ENCODE measurements around the gene SCN9A.
"Not testable (repeated sequence)": the region's sequence is repeated elsewhere in the genome, so short reads cannot be mapped to it uniquely, and the experiment has no call there.

Gene SCN9A

GRCh38 chr2:166360906-166361305 lies 14.8 kb downstream of the SCN9A start:
- H3K4me3 ChIP-seq (ENCODE audit: low read depth, low read length) = no peak overlapping the region
- CTCF ChIA-PET = interaction anchor here (0.6 to 3.0 kb wide), 28 partner anchors 10 to 1150 kb away, joined by 3 to 25 read pairs (median 4); partner anchors contain the start of gene SCN9A
- H3K4me1 ChIP-seq (ENCODE audit: control insufficient read depth, insufficient read depth, low read length) = peaks cover 5% of the 10 kb centered on the region
- POLR2A ChIA-PET = no interaction called here
- TF ChIP-seq ZNF398 (tag by site-specific recombination; IDR thresholded peaks at IDR 0.05) (no peak), GLI4 (tag by site-specific recombination; IDR thresholded peaks at IDR 0.05) (no peak), ZNF488 (tag by site-specific recombination; IDR thresholded peaks at IDR 0.05) (no peak), ZNF211 (tag by site-specific recombination; IDR thresholded peaks at IDR 0.05; ENCODE audit: low read depth) (no peak), ZNF138 (tag by site-specific recombination; IDR thresholded peaks at IDR 0.05; ENCODE audit: borderline replicate concordance) (no peak)
- H3K9me3 ChIP-seq (ENCODE audit: control insufficient read depth, insufficient read depth, low read depth, low read length) = no peaks in the 10 kb centered on the region
- no peaks in the 10 kb centered on the region for H3K36me3 ChIP-seq (ENCODE audit: control insufficient read depth in 2 of 2, insufficient read depth in 1 of 2, low read length in 2 of 2)
- H3K27ac ChIP-seq (ENCODE audit: extremely low read depth, low read depth, low read length) = no peak overlapping the region

- TF ChIP-seq ZNF292 (tag by site-specific recombination; IDR thresholded peaks at IDR 0.05; ENCODE audit: borderline replicate concordance, low read depth) = no peak
- no peak overlapping the region for H3K27ac ChIP-seq (ENCODE audit: extremely low read depth, low read depth, low read length)
Measured at GRCh38 chr2:166360426-166360825, 15.3 kb downstream of the SCN9A start.

GRCh38 chr2:166357950-166358321 lies 17.8 kb downstream of the SCN9A start:
- H3K27ac ChIP-seq (ENCODE audit: extremely low read depth, low read depth, low read length); H3K4me3 ChIP-seq (ENCODE audit: low read depth, low read length); H3K4me1 ChIP-seq (ENCODE audit: control insufficient read depth, insufficient read depth, low read length); H3K36me3 ChIP-seq (ENCODE audit: control insufficient read depth in 2 of 2, insufficient read depth in 1 of 2, low read length in 2 of 2); POLR2A ChIA-PET; H3K9me3 ChIP-seq (ENCODE audit: control insufficient read depth, insufficient read depth, low read depth, low read length): not testable (repeated sequence)
- CTCF ChIA-PET = interaction anchor here (1.1 to 1.4 kb wide), 2 partner anchors 17 to 28 kb away, joined by 4 to 9 read pairs; no protein-coding TSS in a partner anchor
- TF ChIP-seq ZNF510 (tag by site-specific recombination; IDR thresholded peaks at IDR 0.05; ENCODE audit: insufficient replicate concordance) = peak; percentile 58
- peak; percentile 79 for TF ChIP-seq ZNF426 (tag by site-specific recombination; IDR thresholded peaks at IDR 0.05)
- peak; percentile 80 for TF ChIP-seq ZNF555 (tag by site-specific recombination; conservative IDR thresholded peaks at IDR 0.05)
- peak; percentile 59; the same call in 1 of the 2 replicates for TF ChIP-seq REST (tag by site-specific recombination; IDR thresholded peaks at IDR 0.05)
- TF ChIP-seq ZNF202 (tag by site-specific recombination; IDR thresholded peaks at IDR 0.05; ENCODE audit: borderline replicate concordance) = 0 out of 2 replicates have a peak, but pooled peaks have one; percentile 34
- peak; percentile 27; the same call in 1 of the 2 replicates for TF ChIP-seq ZNF654 (tag by site-specific recombination; IDR thresholded peaks at IDR 0.05; ENCODE audit: low read depth)
- TF ChIP-seq ZNF140 (tag by site-specific recombination; IDR thresholded peaks at IDR 0.05) = peak; percentile 71; the same call in 1 of the 2 replicates
- TF ChIP-seq ZNF558 (tag by site-specific recombination; IDR thresholded peaks at IDR 0.05) = 0 out of 2 replicates have a peak, but pooled peaks have one; percentile 62
- 0 out of 2 replicates have a peak, but pooled peaks have one; percentile 20 for TF ChIP-seq ZNF560 (tag by site-specific recombination; IDR thresholded peaks at IDR 0.05; ENCODE audit: borderline replicate concordance)
- 0 out of 2 replicates have a peak, but pooled peaks have one; percentile 45 for TF ChIP-seq ZNF664 (tag by site-specific recombination; IDR thresholded peaks at IDR 0.05)
- TF ChIP-seq ZBTB8A (tag by site-specific recombination; IDR thresholded peaks at IDR 0.05) = peak; percentile 69
- TF ChIP-seq ZNF394 (tag by site-specific recombination; IDR thresholded peaks at IDR 0.05; ENCODE audit: borderline replicate concordance) = peak; percentile 90; the same call in 1 of the 2 replicates
- TF ChIP-seq ZNF518A (tag by site-specific recombination; conservative IDR thresholded peaks at IDR 0.05; ENCODE audit: low read depth) = peak; percentile 87

More at GRCh38 chr2:166360426-166360825, 15.3 kb downstream of the SCN9A start:
- H3K9me3 ChIP-seq (ENCODE audit: control insufficient read depth, insufficient read depth, low read depth, low read length) = no peaks in the 10 kb centered on the region
- no peak overlapping the region for H3K4me3 ChIP-seq (ENCODE audit: low read depth, low read length)
- H3K36me3 ChIP-seq (ENCODE audit: control insufficient read depth in 2 of 2, insufficient read depth in 1 of 2, low read length in 2 of 2) = no peaks in the 10 kb centered on the region
- H3K4me1 ChIP-seq (ENCODE audit: control insufficient read depth, insufficient read depth, low read length) = 0 out of 2 replicates have a peak, but pooled peaks cover 3% of the 10 kb centered on the region
- ChIA-PET CTCF (interaction anchor here (0.5 to 3.0 kb wide), 20 partner anchors 9 to 584 kb away, joined by 3 to 25 read pairs (median 6); partner anchors contain the start of gene SCN9A), POLR2A (no interaction called here)
